ENCODE data around the gene SMARCA2. TPM values are rescaled to one million over a fixed set of nuclear protein-coding genes. Genes with fewer than 3 reads are reported as not detected.

SMARCA2 gene
- total RNA-seq, 1 donor from 2014 or later: 110 TPM

DNA sequence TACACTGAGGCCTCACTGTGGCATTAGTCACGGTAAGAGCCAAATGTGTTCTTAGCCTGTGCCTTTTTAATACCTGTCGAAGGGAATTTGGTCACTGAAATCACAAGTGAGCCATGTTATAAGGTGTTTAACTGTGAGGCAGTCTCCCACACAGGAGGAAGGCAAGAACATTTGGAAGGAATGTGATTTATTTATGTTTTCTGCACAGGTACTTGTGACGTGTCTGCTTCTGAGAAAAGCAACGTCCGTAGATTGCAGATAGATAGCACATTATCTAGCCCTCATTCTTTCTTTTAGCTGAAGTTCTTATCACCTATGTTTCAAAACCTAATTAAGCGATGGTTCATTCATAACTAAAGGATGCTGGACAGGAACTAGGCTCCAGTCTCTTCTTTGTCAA is 19.0 kb upstream of the SMARCA2 start:
- TF ChIP-seq, protein P1, sequence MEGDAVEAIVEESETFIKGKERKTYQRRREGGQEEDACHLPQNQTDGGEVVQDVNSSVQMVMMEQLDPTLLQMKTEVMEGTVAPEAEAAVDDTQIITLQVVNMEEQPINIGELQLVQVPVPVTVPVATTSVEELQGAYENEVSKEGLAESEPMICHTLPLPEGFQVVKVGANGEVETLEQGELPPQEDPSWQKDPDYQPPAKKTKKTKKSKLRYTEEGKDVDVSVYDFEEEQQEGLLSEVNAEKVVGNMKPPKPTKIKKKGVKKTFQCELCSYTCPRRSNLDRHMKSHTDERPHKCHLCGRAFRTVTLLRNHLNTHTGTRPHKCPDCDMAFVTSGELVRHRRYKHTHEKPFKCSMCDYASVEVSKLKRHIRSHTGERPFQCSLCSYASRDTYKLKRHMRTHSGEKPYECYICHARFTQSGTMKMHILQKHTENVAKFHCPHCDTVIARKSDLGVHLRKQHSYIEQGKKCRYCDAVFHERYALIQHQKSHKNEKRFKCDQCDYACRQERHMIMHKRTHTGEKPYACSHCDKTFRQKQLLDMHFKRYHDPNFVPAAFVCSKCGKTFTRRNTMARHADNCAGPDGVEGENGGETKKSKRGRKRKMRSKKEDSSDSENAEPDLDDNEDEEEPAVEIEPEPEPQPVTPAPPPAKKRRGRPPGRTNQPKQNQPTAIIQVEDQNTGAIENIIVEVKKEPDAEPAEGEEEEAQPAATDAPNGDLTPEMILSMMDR (IDR thresholded peaks at IDR 0.05): no peak
- no peak overlapping the region for H3K27ac Mint-ChIP-seq (ENCODE audit: unreplicated experiment)
- H3K36me3 Mint-ChIP-seq (ENCODE audit: unreplicated experiment): no peaks in the 10 kb centered on the region
- no peaks in the 10 kb centered on the region for H3K9me3 Mint-ChIP-seq (ENCODE audit: unreplicated experiment)
- no peak for DNase-seq (ENCODE audit: extremely low spot score, unreplicated experiment)
- peaks cover 47% of the 10 kb centered on the region for H3K27me3 Mint-ChIP-seq (ENCODE audit: unreplicated experiment)
- no peak overlapping the region for H3K4me3 Mint-ChIP-seq (ENCODE audit: unreplicated experiment)
- no peaks in the 10 kb centered on the region for H3K4me1 Mint-ChIP-seq (ENCODE audit: unreplicated experiment)

DNA sequence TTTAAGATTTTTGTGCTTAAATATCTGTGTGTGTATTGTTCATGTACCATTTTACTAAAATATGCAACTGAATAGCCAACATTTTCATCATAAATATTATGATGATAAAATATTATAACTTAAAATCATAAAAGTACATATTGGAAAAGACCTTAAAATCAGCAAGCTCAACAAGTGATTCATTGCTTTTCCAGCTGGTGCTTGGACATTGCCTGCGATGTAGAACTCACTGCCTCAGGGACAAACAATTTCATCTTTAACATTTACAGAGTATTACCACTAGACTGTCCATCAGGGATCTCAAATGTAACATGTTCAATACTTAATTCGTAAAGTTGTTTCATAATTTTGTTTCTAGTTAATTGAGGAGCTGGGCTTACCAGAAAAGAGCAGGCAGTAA is 17.5 kb upstream of the SMARCA2 start:
- H3K27me3 Mint-ChIP-seq (ENCODE audit: unreplicated experiment): peaks cover 48% of the 10 kb centered on the region
- H3K27ac Mint-ChIP-seq (ENCODE audit: unreplicated experiment): no peak overlapping the region
- TF ChIP-seq, protein P1 (IDR thresholded peaks at IDR 0.05): no peak
- no peaks in the 10 kb centered on the region for H3K36me3 Mint-ChIP-seq (ENCODE audit: unreplicated experiment)
- H3K9me3 Mint-ChIP-seq (ENCODE audit: unreplicated experiment): no peaks in the 10 kb centered on the region
- no peak overlapping the region for H3K4me3 Mint-ChIP-seq (ENCODE audit: unreplicated experiment)
- DNase-seq (ENCODE audit: extremely low spot score, unreplicated experiment): no peak
- H3K4me1 Mint-ChIP-seq (ENCODE audit: unreplicated experiment): no peaks in the 10 kb centered on the region

DNA sequence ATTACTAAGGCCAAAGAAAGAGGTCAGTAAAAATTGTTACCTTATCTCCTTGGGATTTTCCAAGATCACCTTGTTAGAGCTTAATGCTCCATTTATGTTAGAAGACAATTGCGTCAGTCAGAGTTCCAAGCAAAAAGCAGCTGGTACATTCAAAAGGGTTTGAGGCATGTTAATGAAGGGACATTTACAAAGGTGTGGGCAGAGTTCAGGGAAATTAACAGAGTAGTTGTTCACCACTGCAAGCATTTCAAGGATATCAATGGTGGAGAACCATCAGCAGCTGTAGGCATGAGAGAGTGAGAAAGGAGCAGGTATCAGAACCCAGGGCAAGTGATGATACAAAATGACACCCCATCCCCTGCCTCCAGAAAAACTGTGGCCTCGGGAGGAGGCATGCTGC is 17.0 kb upstream of the SMARCA2 start:
- Mint-ChIP-seq H3K27ac (ENCODE audit: unreplicated experiment) (no peak overlapping the region), H3K4me1 (ENCODE audit: unreplicated experiment) (no peaks in the 10 kb centered on the region), H3K4me3 (ENCODE audit: unreplicated experiment) (no peak overlapping the region), H3K27me3 (ENCODE audit: unreplicated experiment) (peaks cover 50% of the 10 kb centered on the region), H3K36me3 (ENCODE audit: unreplicated experiment) (no peaks in the 10 kb centered on the region), H3K9me3 (ENCODE audit: unreplicated experiment) (no peaks in the 10 kb centered on the region)
- DNase-seq (ENCODE audit: extremely low spot score, unreplicated experiment): no peak
- TF ChIP-seq, protein P1 (IDR thresholded peaks at IDR 0.05): no peak

DNA sequence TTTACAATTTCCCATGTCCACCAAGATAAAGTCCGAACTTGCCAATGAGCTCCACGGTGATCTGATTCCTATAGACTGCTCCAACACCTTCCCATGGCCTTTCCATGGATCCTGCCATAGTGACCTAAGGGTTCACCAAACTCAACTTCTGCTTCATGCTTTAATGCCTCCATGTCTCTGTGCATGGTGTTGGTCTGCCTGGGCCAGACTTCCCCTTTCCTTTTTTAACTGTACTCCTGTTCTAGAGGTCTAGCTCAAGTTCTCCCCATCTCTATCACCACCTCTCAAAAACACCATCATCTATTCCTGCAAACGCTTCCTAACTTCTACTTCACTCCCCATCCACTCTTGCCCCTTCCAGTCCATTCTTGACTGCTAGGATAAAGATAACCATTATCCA is 14.8 kb upstream of the SMARCA2 start:
- TF ChIP-seq, protein P1 (IDR thresholded peaks at IDR 0.05): no peak

DNA sequence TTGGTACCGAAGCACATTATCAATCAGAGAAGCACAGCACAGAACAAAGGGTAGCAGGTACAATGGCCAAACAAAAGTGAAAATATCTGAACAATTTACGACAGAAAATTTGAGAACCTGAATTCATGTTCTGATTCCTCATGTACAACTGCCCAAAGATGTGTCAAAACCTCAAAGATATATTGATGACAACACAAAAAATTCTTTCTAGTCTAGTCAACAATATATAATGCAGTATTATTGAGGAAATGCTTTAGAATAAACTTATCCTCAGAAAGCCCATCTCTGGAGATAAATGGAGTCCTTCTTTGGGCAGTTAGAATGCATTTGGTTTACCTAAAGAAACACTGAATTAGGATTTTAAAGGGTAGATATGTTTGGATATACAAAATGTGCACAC is 6.8 kb upstream of the SMARCA2 start:
- H3K36me3 Mint-ChIP-seq (ENCODE audit: unreplicated experiment): no peaks in the 10 kb centered on the region
- peaks cover 2% of the 10 kb centered on the region for H3K4me1 Mint-ChIP-seq (ENCODE audit: unreplicated experiment)
- H3K4me3 Mint-ChIP-seq (ENCODE audit: unreplicated experiment): no peak overlapping the region
- DNase-seq (ENCODE audit: extremely low spot score, unreplicated experiment): no peak
- H3K27ac Mint-ChIP-seq (ENCODE audit: unreplicated experiment): no peak overlapping the region
- peaks cover 51% of the 10 kb centered on the region for H3K27me3 Mint-ChIP-seq (ENCODE audit: unreplicated experiment)
- TF ChIP-seq, protein P1 (IDR thresholded peaks at IDR 0.05): no peak
- peaks cover 4% of the 10 kb centered on the region for H3K9me3 Mint-ChIP-seq (ENCODE audit: unreplicated experiment)

More for the DNA sequence above, 14.8 kb upstream of the SMARCA2 start:
- no peak for DNase-seq (ENCODE audit: extremely low spot score, unreplicated experiment)
- no peaks in the 10 kb centered on the region for H3K4me1 Mint-ChIP-seq (ENCODE audit: unreplicated experiment)
- H3K36me3 Mint-ChIP-seq (ENCODE audit: unreplicated experiment): no peaks in the 10 kb centered on the region
- H3K27ac Mint-ChIP-seq (ENCODE audit: unreplicated experiment): no peak overlapping the region
- peaks cover 60% of the 10 kb centered on the region for H3K27me3 Mint-ChIP-seq (ENCODE audit: unreplicated experiment)
- H3K4me3 Mint-ChIP-seq (ENCODE audit: unreplicated experiment): no peak overlapping the region
- no peaks in the 10 kb centered on the region for H3K9me3 Mint-ChIP-seq (ENCODE audit: unreplicated experiment)
